ENCODE measurements around the gene MMP13.

The MMP13 gene

DNA sequence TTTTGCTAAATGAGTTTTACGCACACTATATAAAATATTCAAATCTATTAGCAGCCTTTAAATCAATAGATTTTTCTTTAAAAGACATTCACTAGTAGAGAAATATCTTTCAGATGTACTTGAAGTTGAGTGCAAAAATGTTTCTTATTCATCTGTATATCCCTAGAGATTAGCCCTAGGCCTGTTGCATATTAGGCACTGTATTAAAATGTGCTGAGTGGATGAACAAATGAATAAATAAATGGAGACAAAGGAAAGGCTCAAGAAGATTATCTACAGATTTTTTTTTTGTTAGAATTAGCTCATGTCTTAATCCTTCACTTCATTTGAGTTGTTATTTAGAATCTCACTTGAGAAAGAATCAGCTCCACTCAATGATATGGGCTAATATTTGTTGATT is 12.0 kb upstream of the MMP13 start:
- ChIA-PET POLR2A (ENCODE audit: low non-redundant PET) (no interaction called here), CTCF (no interaction called here)
- TF ChIP-seq, protein P1, sequence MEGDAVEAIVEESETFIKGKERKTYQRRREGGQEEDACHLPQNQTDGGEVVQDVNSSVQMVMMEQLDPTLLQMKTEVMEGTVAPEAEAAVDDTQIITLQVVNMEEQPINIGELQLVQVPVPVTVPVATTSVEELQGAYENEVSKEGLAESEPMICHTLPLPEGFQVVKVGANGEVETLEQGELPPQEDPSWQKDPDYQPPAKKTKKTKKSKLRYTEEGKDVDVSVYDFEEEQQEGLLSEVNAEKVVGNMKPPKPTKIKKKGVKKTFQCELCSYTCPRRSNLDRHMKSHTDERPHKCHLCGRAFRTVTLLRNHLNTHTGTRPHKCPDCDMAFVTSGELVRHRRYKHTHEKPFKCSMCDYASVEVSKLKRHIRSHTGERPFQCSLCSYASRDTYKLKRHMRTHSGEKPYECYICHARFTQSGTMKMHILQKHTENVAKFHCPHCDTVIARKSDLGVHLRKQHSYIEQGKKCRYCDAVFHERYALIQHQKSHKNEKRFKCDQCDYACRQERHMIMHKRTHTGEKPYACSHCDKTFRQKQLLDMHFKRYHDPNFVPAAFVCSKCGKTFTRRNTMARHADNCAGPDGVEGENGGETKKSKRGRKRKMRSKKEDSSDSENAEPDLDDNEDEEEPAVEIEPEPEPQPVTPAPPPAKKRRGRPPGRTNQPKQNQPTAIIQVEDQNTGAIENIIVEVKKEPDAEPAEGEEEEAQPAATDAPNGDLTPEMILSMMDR (conservative IDR thresholded peaks at IDR 0.05; ENCODE audit: low read depth) = no peak
- H3K27ac ChIP-seq = no peak overlapping the region
- DNase-seq (ENCODE audit: low spot score) = no peak

GRCh38 chr11:102966011-102966410 is 10.5 kb upstream of the MMP13 start:
- POLR2A ChIA-PET (ENCODE audit: low non-redundant PET) = no interaction called here
- CTCF ChIA-PET = no interaction called here
- H3K27ac ChIP-seq = no peak overlapping the region
- no peak for DNase-seq (ENCODE audit: low spot score)
- TF ChIP-seq, protein P1 (conservative IDR thresholded peaks at IDR 0.05; ENCODE audit: low read depth) = no peak

- ChIA-PET CTCF (no interaction called here), POLR2A (ENCODE audit: low non-redundant PET) (no interaction called here)
- H3K27ac ChIP-seq = no peak overlapping the region
- DNase-seq (ENCODE audit: low spot score) = no peak
- TF ChIP-seq, protein P1 (conservative IDR thresholded peaks at IDR 0.05; ENCODE audit: low read depth) = no peak
These were observed 9.3 kb upstream of the MMP13 start for GRCh38 chr11:102964867-102965266.

GRCh38 chr11:102957953-102958352 is 2.4 kb upstream of the MMP13 start:
- no peak overlapping the region for H3K27ac ChIP-seq
- peak; percentile 45 for DNase-seq (ENCODE audit: low spot score)
- TF ChIP-seq, protein P1 (conservative IDR thresholded peaks at IDR 0.05; ENCODE audit: low read depth) = no peak
- CTCF ChIA-PET = no interaction called here
- POLR2A ChIA-PET (ENCODE audit: low non-redundant PET) = no interaction called here

DNA sequence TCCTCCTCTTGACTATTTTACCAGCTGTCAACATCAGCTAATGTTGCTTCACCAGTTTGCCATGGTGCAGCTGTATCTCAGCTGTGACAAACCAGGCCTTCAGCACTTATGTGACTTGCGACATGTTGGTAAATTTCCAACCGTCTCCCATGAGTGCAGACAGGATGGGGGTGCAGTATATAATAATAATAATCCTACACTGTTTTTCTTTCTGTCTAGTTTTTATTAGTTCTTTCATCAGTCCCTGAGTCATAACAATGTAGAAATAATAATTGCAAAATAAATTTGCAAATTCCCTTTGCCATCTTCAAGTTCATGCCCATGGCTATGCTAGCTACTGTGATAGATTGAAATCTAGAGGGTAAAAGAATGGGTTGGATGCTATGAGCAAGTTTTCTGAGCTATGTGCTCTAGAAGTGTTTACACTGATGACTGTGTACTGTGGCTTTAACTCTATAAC is 4.9 kb downstream of the MMP13 start:
- H3K27ac ChIP-seq = no peak overlapping the region
- CTCF ChIA-PET = interaction anchor here (0.9 to 1.4 kb wide), 2 partner anchors 10 to 36 kb away, joined by 3 read pairs; no protein-coding TSS in a partner anchor
- TF ChIP-seq, protein P1 (conservative IDR thresholded peaks at IDR 0.05; ENCODE audit: low read depth) = no peak
- DNase-seq (ENCODE audit: low spot score) = no peak
- POLR2A ChIA-PET (ENCODE audit: low non-redundant PET) = no interaction called here

GRCh38 chr11:102946237-102946636 is 9.3 kb downstream of the MMP13 start:
- TF ChIP-seq, protein P1 (conservative IDR thresholded peaks at IDR 0.05; ENCODE audit: low read depth) = no peak
- DNase-seq (ENCODE audit: low spot score) = no peak
- CTCF ChIA-PET = interaction anchor here (0.7 kb wide), 1 partner anchor 139 kb away, joined by 3 read pairs; no protein-coding TSS in a partner anchor
- POLR2A ChIA-PET (ENCODE audit: low non-redundant PET) = no interaction called here
- no peak overlapping the region for H3K27ac ChIP-seq
